ENCODE data around the gene SLC7A5. TPM values are rescaled to one million over a fixed set of nuclear protein-coding genes. Genes with fewer than 3 reads are reported as not detected.

Gene SLC7A5
- total RNA-seq, 1 experiment from 2014 or later = 110 TPM

DNA sequence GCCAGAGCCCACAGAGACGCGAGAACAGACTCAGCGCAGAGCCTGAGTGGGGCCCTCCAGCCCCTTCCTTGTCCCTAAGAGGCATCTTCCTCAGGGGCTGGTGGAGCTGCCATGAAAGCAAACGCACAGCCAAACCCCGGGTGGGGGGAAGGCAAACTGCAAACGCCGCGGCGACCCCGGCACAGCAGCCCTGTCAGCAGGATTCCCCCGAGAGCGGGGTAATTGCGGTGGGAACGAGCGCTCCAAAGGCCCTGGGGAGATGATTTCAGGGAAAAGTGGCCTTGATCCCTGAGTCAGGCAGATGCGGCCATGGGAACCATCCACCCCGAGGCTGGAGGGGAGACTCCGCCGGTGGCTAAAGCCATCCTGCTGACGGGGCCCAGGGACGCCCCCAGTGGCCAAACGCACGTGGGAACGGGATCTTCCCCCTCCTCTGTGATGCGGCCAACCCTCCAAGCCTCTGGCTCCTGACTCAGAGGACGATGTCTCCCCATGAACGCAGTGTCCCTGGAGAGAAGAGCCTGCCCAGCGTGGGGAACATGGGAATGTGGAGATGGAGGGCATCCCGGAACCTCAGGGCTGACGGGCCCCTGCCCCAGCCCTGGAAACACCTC, 25.1 kb downstream of the SLC7A5 start:
- peaks cover 83% of the 10 kb centered on the region for H3K36me3 ChIP-seq
- no peak overlapping the region for H3K4me3 ChIP-seq
- no peak for DNase-seq

DNA sequence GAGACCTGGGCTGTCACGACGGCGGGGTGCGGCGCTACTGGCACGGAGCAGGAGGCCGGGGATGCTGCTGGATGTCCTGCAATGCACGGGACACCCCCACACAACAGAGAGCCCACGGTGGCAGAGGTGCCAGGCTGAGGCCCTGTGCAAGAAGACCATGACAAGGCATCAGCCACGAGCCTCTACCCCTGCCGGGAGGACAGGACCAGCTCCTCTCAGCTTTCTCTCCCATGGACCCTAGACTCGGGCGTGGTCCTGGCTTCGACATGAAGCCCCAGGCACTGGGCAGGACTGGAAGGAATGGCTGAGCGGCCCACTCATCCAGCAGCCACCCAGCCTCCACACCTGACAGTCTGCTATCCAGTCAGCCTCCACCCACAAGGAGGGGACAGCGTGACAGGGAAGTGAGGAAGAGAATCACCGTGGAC, 25.6 kb downstream of the SLC7A5 start:
- Histone ChIP-seq H3K4me3 (no peak overlapping the region), H3K36me3 (peaks cover 83% of the 10 kb centered on the region)

More for the DNA sequence above, 25.1 kb downstream of the SLC7A5 start:
- no peaks in the 10 kb centered on the region for H3K9me3 ChIP-seq
- no peaks in the 10 kb centered on the region for H3K27me3 ChIP-seq

DNA sequence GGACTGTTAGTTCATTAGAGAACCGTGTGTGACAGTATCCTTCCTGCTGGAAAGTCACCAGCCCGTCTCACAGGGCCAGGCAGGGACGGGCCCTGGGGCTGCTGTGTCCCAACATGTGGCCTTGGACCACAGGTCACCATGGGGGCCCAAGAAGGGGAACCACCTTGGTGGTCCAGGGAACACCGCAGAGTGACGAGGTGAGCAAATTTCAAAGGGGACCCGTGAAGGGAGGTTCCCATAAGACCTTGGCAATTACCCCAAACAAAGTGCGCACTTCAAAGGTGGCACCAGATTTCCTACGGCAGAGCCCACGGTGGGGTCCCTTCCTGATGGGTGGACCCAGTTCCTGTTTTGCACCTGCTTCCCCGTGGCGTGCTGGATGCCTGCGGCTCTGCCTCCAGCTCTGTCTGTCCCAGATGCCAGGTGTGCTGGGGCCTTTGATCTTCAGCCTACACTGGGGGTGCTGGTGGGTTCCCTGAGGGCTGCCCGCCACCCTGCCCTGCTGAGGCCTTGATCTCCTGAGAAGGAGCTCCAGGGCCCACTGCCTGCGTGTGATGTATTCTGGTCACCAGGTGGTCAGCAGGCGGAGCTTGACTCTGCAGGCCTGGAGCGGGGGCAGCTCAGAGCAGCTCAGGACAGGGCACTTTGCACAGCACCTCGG, 27.0 kb downstream of the SLC7A5 start:
- Histone ChIP-seq H3K27me3 (no peaks in the 10 kb centered on the region), H3K4me3 (no peak overlapping the region), H3K9me3 (no peaks in the 10 kb centered on the region), H3K36me3 (peaks cover 82% of the 10 kb centered on the region)
- no peak for DNase-seq

More for the DNA sequence above, 25.6 kb downstream of the SLC7A5 start:
- Histone ChIP-seq H3K27me3 (no peaks in the 10 kb centered on the region), H3K9me3 (no peaks in the 10 kb centered on the region)
- no peak for DNase-seq

DNA sequence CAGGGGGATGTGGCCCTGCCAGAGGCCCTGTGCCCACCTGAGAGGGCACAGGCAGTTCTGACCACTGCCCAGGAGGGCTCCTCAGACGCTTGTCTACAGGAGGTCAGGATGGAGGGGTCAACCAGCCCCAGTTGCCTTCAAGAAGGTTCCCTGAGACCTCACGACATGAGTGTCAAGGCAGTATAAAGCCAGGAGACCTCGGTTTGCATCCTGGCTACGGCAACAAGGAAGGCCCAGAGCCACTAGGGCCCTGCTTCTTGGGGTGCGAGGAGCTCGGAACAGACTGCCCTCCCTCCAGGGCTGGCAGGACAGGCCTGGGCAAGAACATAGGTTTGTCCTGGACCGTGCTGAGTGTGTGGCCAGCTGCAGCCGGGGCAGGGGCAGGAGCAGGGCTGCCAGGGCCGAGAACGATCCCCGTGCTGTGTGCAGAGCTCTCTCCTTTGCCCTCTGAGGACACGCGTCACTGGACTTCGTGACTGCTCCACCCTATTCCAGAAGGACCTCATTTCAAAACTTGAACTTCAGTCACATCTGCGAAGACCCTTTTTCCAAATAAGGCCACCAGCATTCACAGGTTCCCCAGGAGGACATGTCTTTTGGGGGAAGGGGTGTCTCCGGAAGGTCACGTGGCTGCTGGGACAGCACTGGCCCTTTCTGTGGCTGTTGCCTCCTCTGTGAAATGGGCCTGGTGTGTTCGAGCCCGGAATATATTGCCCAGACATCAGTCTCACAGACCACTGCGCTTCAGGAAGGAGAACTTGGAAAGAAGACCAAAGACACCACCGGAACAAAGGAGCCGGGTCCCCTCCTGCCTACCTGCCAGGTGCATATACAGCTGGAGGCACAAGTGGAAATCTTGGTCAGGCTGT, 27.7 kb downstream of the SLC7A5 start:
- H3K27me3 ChIP-seq = no peaks in the 10 kb centered on the region
- H3K9me3 ChIP-seq = no peaks in the 10 kb centered on the region
- DNase-seq = no peak
- no peak overlapping the region for H3K4me3 ChIP-seq
- H3K36me3 ChIP-seq = peaks cover 83% of the 10 kb centered on the region

DNA sequence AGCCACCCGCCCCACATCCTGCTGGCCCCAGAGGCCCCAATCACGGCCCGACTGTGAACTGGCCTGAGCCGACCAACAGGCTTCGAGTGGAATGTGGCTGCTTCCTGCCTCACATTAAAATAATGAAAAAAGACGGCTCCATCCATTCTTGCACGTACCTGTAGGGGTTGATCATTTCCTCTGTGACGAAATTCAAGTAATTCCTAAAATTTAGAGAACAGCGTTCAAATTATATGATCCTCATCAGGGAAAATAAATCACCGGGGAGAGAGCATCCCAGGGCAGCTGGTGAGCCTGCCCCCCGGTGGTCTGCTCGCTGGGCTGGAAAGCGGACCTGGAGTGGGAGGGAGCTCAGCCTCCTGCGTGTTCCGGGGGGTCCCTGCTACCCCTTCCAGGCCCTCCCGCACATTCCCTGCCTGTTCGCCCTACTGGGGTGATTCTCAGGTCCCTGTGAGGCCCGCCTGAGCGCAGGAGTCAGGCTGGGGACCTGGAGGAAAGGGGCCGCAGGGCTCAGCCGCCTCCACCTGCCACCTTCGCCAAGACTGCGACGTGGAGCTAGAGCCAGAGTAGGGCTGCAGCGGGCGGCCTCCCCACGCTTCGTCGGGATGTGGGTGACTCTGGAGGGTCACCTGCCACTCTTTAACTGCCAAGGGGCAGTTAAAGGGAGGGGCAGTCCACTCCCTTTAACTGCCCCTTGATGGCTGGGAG, 28.9 kb downstream of the SLC7A5 start:
- H3K36me3 ChIP-seq = peaks cover 88% of the 10 kb centered on the region
- no peaks in the 10 kb centered on the region for H3K27me3 ChIP-seq

DNA sequence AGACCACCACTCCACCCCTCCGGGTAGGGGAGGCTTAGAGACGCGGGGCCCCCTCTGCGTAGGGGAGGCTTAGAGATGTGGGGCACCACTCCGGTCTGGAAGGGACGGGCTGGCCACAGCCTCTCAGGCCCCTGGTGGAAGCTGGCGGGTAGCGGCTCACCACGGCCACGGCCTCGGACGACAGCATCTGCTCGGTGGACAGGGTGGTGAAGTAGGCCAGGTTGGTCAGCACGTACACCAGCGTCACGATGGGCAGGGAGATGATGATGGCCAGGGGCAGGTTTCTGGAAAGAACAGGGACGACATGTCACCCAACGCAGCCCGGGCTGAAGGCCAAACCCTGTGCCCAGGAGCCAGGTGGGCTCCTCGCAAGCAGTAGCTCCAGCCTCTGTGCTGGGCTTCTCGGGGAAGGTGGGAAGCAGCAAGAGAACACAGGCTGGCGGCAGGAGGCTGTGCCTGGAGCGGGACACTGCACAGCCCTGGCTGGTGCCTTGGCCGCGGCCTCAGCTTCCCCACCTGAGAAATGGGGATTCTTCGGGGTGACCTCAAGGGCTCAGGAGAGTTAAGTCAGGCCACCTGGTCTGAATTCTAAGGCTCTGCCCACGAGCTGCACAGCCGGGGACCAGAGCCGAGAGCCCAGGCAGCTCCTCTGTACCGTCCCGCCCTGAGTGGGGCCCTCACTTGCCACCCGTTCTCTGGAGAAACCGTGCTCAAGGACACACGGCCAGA, 29.6 kb downstream of the SLC7A5 start:
- no peaks in the 10 kb centered on the region for H3K9me3 ChIP-seq
- DNase-seq = no peak
- peaks cover 94% of the 10 kb centered on the region for H3K36me3 ChIP-seq
- no peaks in the 10 kb centered on the region for H3K27me3 ChIP-seq
- no peak overlapping the region for H3K4me3 ChIP-seq

More for the DNA sequence above, 28.9 kb downstream of the SLC7A5 start:
- no peak for DNase-seq
- no peaks in the 10 kb centered on the region for H3K9me3 ChIP-seq
- no peak overlapping the region for H3K4me3 ChIP-seq

DNA sequence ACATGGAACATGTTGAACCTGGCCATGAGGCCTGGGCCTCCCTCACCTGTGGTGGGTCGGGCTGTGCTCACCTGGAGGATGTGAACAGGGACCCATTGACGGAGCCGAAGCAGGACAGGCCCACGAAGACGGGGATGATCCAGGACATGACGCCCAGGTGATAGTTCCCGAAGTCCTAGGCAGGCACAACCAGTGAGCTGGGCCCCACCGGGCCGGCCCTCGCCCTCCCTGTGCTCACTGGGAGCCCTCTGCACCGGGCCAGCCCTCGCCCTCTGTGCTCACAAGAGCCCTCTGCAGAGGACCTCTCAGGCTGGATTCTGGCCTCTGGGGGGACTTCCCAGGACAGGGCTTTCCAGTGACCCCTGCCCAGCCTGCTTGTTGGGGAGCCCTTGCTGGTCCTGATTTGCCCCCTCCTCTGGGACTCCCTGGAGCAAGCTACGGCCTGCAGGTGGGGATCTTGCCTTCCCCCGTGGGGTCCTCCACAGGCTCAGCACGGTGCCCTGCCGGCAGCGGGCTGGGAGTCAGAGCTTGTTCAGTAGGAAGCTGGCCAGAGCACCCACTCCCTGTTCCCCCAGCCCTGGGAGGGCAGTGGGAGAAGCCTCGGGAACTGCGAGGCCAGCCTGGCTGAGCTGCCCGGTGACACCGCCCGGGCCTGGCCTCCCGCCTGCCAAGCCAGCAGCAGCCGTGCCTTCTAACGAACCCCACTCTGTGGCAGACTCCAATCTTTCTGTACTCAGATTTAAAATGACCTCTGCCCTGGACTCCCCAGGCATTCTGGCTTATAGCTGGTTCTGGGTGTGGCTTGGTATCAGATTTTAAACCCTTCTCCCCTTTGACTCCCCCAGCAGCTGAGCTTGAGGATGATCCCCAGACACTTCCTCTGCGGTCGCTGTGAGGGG, 30.4 kb downstream of the SLC7A5 start:
- peaks cover 94% of the 10 kb centered on the region for H3K36me3 ChIP-seq
- H3K9me3 ChIP-seq = no peaks in the 10 kb centered on the region
- DNase-seq = no peak
- no peaks in the 10 kb centered on the region for H3K27me3 ChIP-seq
- no peak overlapping the region for H3K4me3 ChIP-seq

DNA sequence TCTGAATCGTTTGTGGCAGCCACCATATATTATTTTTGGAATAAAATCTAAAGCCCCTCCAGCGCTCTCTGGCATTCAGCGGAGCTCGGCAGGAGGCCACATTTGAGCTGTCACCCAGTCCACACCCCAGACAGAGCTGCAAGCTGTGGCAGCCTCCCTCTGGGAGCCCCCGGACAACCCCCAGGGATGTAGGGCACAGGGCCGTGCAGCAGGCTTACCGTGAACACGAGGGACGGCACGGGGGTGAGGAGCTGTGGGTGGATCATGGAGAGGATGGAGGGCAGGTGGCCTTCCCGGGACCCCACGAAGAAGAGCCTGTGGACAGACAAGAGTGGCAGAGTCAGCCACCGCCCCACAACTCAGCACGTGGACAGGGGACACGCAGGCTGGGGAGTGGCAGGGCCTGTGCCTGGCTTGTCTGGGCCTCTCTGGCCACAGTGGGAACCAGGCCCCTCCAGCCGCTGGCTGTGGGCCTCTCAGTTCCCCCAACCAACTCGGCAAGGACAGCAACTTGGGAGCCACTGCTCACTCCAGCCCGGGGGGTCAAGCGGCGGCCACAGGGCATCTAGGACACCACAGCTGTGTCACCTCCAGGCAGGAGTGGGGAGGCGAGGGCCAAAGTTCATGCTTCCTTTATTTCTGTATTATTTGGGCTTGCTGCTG, 31.5 kb downstream of the SLC7A5 start:
- DNase-seq = no peak
- Histone ChIP-seq H3K4me3 (no peak overlapping the region), H3K27me3 (no peaks in the 10 kb centered on the region), H3K9me3 (no peaks in the 10 kb centered on the region), H3K36me3 (peaks cover 94% of the 10 kb centered on the region)

DNA sequence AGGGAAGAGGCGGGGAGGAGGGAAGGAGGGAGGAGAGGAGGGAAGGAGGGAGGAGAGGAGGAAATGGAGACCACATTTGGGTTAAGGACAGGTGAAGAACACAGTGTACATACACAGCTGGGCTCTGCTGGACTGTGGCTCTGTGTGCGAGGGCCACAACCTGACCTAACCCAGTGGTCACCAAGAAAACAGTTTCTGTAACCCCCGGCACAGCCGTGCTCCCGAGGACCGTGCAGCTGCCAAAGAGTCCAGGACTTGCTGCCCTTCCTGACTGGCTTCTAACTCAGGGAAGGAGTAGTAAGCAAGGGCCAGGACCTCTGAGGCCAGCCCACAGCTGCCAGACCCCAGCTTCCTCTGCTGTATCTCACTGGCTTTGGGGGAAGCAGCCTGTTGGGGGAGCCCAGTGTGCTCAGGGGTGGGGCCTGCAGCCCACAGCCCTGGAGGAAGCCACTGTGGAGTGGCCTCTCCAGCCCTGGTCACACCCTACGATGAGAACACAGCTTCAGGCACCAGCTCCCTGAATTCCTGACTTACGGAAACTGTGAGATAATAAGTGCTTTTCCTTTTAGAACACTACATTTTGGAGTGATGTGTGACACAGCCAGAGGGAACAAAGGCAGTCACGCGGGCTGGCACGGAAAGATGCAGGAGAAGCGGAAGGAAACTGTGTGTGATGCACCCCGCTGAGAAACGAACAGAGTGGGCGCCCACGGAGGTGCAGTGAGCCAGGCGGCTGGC, 32.3 kb downstream of the SLC7A5 start:
- no peak for DNase-seq
- H3K27me3 ChIP-seq = no peaks in the 10 kb centered on the region
- H3K36me3 ChIP-seq = peaks cover 96% of the 10 kb centered on the region
- no peak overlapping the region for H3K4me3 ChIP-seq
- no peaks in the 10 kb centered on the region for H3K9me3 ChIP-seq

DNA sequence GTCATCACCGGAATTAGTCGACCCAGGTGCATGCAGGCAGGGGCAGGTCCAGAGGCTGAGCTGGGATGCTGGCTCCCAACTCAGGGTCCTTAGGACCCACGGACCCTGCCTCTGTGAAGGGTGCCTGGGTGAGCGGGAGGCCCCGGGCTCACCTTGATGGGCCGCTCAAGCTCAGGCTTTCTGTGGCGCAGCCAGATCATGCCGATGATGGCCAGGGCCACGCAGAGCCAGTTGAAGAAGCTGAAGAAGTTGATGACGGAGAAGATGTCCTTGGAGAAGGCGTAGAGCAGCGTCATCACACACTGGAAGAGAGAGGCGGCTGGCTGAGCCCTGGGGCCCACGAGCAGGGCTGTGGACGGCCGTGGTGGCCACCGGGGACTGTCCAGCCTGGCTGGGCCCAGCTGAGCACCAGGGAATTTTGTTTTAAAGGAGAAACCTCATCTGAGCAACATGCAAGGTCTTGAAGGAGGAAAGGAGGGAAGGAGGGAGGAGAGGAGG, 32.9 kb downstream of the SLC7A5 start:
- Histone ChIP-seq H3K27me3 (no peaks in the 10 kb centered on the region), H3K9me3 (no peaks in the 10 kb centered on the region), H3K4me3 (no peak overlapping the region), H3K36me3 (peaks cover 96% of the 10 kb centered on the region)
- no peak for DNase-seq

DNA sequence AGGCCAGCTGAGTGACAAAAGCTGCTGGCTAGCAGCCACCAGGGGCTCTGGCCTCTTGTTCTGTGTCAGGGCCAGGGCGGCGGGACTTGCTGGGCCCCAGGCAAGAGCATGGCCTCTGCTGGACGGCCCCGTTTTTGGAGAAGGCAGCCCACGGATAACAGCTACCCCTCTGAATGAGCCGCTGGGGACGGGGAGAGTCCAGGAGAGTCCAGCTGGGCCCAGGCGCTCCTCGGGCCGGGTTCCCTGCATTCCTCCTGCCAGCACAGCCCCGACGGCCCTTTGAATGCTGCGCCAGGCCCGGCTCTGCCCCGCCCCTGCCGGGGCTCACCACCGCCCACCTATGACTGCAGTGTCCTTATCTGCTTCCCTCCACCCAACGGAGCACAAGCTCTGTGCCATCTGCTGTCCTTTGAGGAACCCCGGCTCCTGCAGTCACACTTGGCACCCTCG, 33.4 kb downstream of the SLC7A5 start:
- H3K9me3 ChIP-seq = no peaks in the 10 kb centered on the region
- no peak overlapping the region for H3K4me3 ChIP-seq
- no peaks in the 10 kb centered on the region for H3K27me3 ChIP-seq
- no peak for DNase-seq
- peaks cover 96% of the 10 kb centered on the region for H3K36me3 ChIP-seq

DNA sequence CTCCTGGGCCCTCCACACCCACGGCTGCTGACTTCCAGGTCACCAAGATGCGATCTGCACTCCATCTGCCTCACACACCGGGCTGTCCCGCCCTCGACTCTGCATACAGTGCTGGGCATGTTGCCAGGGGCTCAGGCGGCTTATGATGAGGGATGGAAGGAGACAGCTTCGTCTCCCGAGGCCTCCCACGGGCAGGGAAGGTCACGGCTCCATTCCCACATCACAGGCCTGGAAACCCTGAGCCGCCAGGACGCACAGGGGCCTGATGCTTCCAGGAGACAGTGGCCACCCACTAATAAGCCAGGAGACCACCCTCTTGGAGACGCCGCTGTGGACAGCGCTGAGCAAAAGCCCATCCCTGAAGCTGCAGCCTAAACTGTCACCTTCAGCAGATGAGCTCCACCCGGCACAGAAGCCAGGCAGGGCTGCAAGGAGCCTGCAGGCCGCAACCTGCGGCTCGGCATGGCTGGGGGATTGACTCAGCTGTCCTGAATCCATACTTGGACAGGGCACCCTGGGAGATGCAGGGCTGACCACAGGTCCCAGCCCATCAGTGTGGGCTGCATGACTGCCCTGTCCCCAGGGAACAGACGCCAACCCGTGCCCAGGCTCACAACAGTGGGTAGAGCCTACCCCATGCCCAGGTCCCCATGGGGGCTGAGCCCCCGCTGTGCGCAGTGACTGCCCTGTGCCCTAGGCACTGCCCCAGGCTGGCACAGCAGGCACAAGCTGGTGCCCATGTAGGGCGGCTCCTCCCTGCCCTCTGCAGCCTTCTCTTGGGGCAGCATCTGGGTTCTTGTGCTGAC, 34.4 kb downstream of the SLC7A5 start:
- Histone ChIP-seq H3K27me3 (no peaks in the 10 kb centered on the region), H3K36me3 (peaks cover 96% of the 10 kb centered on the region), H3K9me3 (no peaks in the 10 kb centered on the region), H3K4me3 (no peak overlapping the region)
- DNase-seq = no peak

DNA sequence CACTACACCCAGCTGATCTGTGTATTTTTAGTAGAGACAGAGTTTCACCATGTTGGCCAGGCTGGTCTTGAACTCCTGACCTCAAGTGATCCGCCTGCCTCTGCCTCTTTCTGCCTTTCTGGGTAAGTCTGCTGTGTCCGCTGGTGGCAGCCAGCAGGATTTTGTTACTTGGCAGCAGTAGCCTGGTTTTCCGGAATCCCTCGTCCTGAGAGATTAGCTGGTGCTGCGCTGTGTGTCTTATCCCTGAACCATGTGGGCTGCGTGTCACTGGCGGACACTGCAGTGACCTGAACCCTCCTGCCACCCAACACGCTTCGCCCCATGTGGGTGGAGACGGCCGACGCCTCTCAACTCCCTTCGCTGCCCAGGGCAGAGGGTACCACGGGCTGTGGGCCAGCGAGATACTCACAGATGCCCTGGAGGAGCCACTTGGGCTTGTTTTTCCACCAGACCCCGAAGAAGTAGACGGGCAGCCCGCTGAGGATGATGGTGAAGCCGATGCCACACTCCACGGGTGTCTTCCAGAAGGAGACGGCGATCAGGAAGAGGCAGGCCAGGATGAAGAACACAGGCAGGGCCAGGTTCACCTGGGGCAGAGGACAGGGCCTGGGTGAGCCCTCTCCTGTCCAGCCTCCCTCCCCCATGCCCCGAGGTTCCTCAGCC, 35.2 kb downstream of the SLC7A5 start:
- Histone ChIP-seq H3K4me3 (no peak overlapping the region), H3K36me3 (peaks cover 93% of the 10 kb centered on the region)

More for the DNA sequence above, 35.2 kb downstream of the SLC7A5 start:
- no peak for DNase-seq
- Histone ChIP-seq H3K27me3 (no peaks in the 10 kb centered on the region), H3K9me3 (no peaks in the 10 kb centered on the region)

Measured in MG63 (cell line).